Liver (tissue), 3 donors: Measurements from ENCODE around the gene RAPGEF1.

ENCODE experiments used
- CTCF ChIP-seq: fragments of 150-350 bp; IDR thresholded peaks from 2 replicates; pipeline ENCODE4 v1.5.1; 2017; ENCODE audit warnings: improper control_type of control experiment, low read depth, low read length; ENCODE audit not compliant: missing input control
- FOXA1 ChIP-seq: IDR thresholded peaks from 2 replicates; pipeline ENCODE4 v1.6.1; 2016; ENCODE audit warnings: antibody characterized with exemption
- REST ChIP-seq: IDR thresholded peaks from 2 replicates; pipeline ENCODE4 v1.6.1; 2016; ENCODE audit warnings: antibody characterized with exemption, mild to moderate bottlenecking
- TAF1 ChIP-seq: conservative IDR thresholded peaks from 2 replicates; pipeline ENCODE4 v1.6.1; 2016; ENCODE audit warnings: antibody characterized with exemption, mild to moderate bottlenecking
- donor health status: healthy.
- donor health status: healthy.

GRCh38 chr9:131628459-131629225, 111.2 kb downstream of the RAPGEF1 start:
- TF ChIP-seq FOXA1 (no peak), TAF1 (no peak), CTCF (no peak), REST (no peak)
